H9 (cell line): ENCODE results near the gene OR2A7. TPM values are rescaled to one million over a fixed set of nuclear protein-coding genes. Genes with fewer than 3 reads are reported as not detected.
"Not testable (repeated sequence)": the region's sequence is repeated elsewhere in the genome, so short reads cannot be mapped to it uniquely, and the experiment has no call there.

Experiments
- DNase-seq: peaks from one replicate; pipeline ENCODE4 v3.0.0-alpha.2; 2017
- H2AFZ ChIP-seq: one replicate; pipeline ENCODE4 v1.6.1; 2013; ENCODE audit warnings: mild to moderate bottlenecking, low read length, control low read depth, moderate library complexity
- H2AK5ac ChIP-seq: 2 replicates; pipeline ENCODE4 v1.6.1; 2013; ENCODE audit warnings: low read length, control low read depth, mixed read lengths; ENCODE audit not compliant: insufficient read length
- H2BK120ac ChIP-seq: one replicate; pipeline ENCODE4 v1.6.1; 2013; ENCODE audit warnings: low read depth, mild to moderate bottlenecking, low read length, control low read depth, inconsistent platforms; ENCODE audit not compliant: poor library complexity, severe bottlenecking
- H2BK12ac ChIP-seq: 2 replicates; pipeline ENCODE4 v1.6.1; 2013; ENCODE audit warnings: low read length, control low read depth, mixed read lengths, low read depth; ENCODE audit not compliant: insufficient read length
- H2BK15ac ChIP-seq: 2 replicates; pipeline ENCODE4 v1.6.1; 2013; ENCODE audit warnings: low read depth, low read length, control low read depth
- H2BK20ac ChIP-seq: one replicate; pipeline ENCODE4 v1.6.1; 2013; ENCODE audit warnings: low read depth, mild to moderate bottlenecking, low read length, control low read depth, inconsistent platforms; ENCODE audit not compliant: poor library complexity, severe bottlenecking
- H2BK5ac ChIP-seq: 2 replicates; pipeline ENCODE4 v1.6.1; 2013; ENCODE audit warnings: low read length, control low read depth, mixed read lengths; ENCODE audit not compliant: insufficient read length
- H3K14ac ChIP-seq: 2 replicates; pipeline ENCODE4 v1.6.1; 2013; ENCODE audit warnings: low read length, control low read depth; ENCODE audit not compliant: insufficient read depth
- H3K18ac ChIP-seq: 2 replicates; pipeline ENCODE4 v1.6.1; 2013; ENCODE audit warnings: low read depth, mild to moderate bottlenecking, mixed read lengths, low read length, control low read depth; ENCODE audit not compliant: insufficient read length
- H3K23ac ChIP-seq: 2 replicates; pipeline ENCODE4 v1.6.1; 2013; ENCODE audit warnings: low read length, control low read depth, mixed read lengths, low read depth; ENCODE audit not compliant: insufficient read length
- H3K23me2 ChIP-seq: 2 replicates; pipeline ENCODE4 v1.6.1; 2013; ENCODE audit warnings: low read depth, mild to moderate bottlenecking, mixed read lengths, low read length, control low read depth; ENCODE audit not compliant: insufficient read length, poor library complexity, severe bottlenecking
- H3K27ac ChIP-seq: 2 replicates; pipeline ENCODE4 v1.5.1; 2013; ENCODE audit warnings: low read length, control low read depth, mixed read lengths, low read depth; ENCODE audit not compliant: insufficient read length
- H3K27me3 ChIP-seq: 2 replicates; pipeline ENCODE4 v1.6.1; 2013; ENCODE audit warnings: low read length, control low read depth, inconsistent platforms; ENCODE audit not compliant: insufficient read depth
- H3K4ac ChIP-seq: 2 replicates; pipeline ENCODE4 v1.6.1; 2013; ENCODE audit warnings: low read depth, mild to moderate bottlenecking, control low read depth, inconsistent platforms, low read length, moderate library complexity
- H3K4me1 ChIP-seq: 2 replicates; pipeline ENCODE4 v1.6.1; 2013; ENCODE audit warnings: low read length, control low read depth, inconsistent platforms; ENCODE audit not compliant: insufficient read depth
- H3K4me2 ChIP-seq: 2 replicates; pipeline ENCODE4 v1.6.1; 2013; ENCODE audit warnings: low read length, control low read depth, mixed read lengths; ENCODE audit not compliant: insufficient read length, insufficient read depth
- H3K56ac ChIP-seq: 2 replicates; pipeline ENCODE4 v1.6.1; 2013; ENCODE audit warnings: low read depth, mild to moderate bottlenecking, mixed read lengths, low read length, control low read depth; ENCODE audit not compliant: insufficient read length
- H3K79me1 ChIP-seq: 2 replicates; pipeline ENCODE4 v1.6.1; 2013; ENCODE audit warnings: low read depth, mild to moderate bottlenecking, moderate library complexity, low read length, control low read depth, inconsistent platforms; ENCODE audit not compliant: insufficient read depth, poor library complexity, severe bottlenecking
- H3K79me2 ChIP-seq: 2 replicates; pipeline ENCODE4 v1.6.1; 2013; ENCODE audit warnings: low read length, control low read depth, inconsistent platforms; ENCODE audit not compliant: insufficient read depth
- H3K9ac ChIP-seq: 2 replicates; pipeline ENCODE4 v1.6.1; 2013; ENCODE audit warnings: low read length, control low read depth, mixed read lengths; ENCODE audit not compliant: insufficient read length; ENCODE audit errors: extremely low read depth
- H3K9me3 ChIP-seq: one replicate; pipeline ENCODE4 v1.6.1; 2013; ENCODE audit warnings: low read depth, low read length, inconsistent platforms; ENCODE audit not compliant: control insufficient read depth
- H3T11ph ChIP-seq: one replicate; pipeline ENCODE4 v1.6.1; 2013; ENCODE audit warnings: mild to moderate bottlenecking, low read length, control low read depth, inconsistent platforms
- H4K20me1 ChIP-seq: one replicate; pipeline ENCODE4 v1.6.1; 2013; ENCODE audit not compliant: control insufficient read depth, insufficient read length, insufficient read depth
- H4K5ac ChIP-seq: 2 replicates; pipeline ENCODE4 v1.6.1; 2013; ENCODE audit warnings: low read depth, mild to moderate bottlenecking, mixed read lengths, low read length, control low read depth; ENCODE audit not compliant: insufficient read length
- H4K8ac ChIP-seq: replicated peaks from 2 replicates; pipeline ENCODE4 v1.6.1; 2013; ENCODE audit warnings: low read length, control low read depth, mixed read lengths, low read depth; ENCODE audit not compliant: insufficient read length
- H4K91ac ChIP-seq: 2 replicates; pipeline ENCODE4 v1.6.1; 2013; ENCODE audit warnings: low read depth, mild to moderate bottlenecking, moderate library complexity, mixed read lengths, low read length, control low read depth; ENCODE audit not compliant: insufficient read length
- H3K27ac Mint-ChIP-seq, 3 experiments: 2 replicates in 2 of 3; 3 replicates in 1 of 3; pipeline ENCODE4 v1.8.0; 2020 to 2021; ENCODE audit warnings: mixed read lengths in 3 of 3, mild to moderate bottlenecking in 1 of 3, moderate library complexity in 1 of 3
- H3K27me3 Mint-ChIP-seq: 2 replicates; pipeline ENCODE4 v1.8.0; 2021; ENCODE audit warnings: low read depth, mild to moderate bottlenecking, moderate library complexity, mixed read lengths
- H3K36me3 Mint-ChIP-seq, 3 experiments: 2 replicates in 2 of 3; 3 replicates in 1 of 3; pipeline ENCODE4 v1.8.0; 2020 to 2021; ENCODE audit warnings: low read depth in 3 of 3, mixed read lengths in 3 of 3; ENCODE audit not compliant: insufficient read depth in 1 of 3
- H3K4me1 Mint-ChIP-seq, 2 experiments: 2 replicates each; pipeline ENCODE4 v1.8.0; 2020; ENCODE audit warnings: mixed read lengths in 2 of 2
- H3K4me3 Mint-ChIP-seq, 2 experiments: 2 replicates in 1 of 2; 3 replicates in 1 of 2; pipeline ENCODE4 v1.8.0; 2020 to 2021; ENCODE audit warnings: mild to moderate bottlenecking in 2 of 2, mixed read lengths in 2 of 2, moderate library complexity in 1 of 2
- H3K9me3 Mint-ChIP-seq, 2 experiments: 2 replicates in 1 of 2; 3 replicates in 1 of 2; pipeline ENCODE4 v1.8.0; 2020; ENCODE audit warnings: mild to moderate bottlenecking in 2 of 2, mixed read lengths in 2 of 2, moderate library complexity in 1 of 2
- WGBS: extraction: QIAGEN DNeasy Blood & Tissue Kit; methylation state at CpG from one replicate; pipeline ENCODE4 v1.1.7; 2013; ENCODE audit warnings: missing lambda C conversion rate, low lambda C conversion rate, mixed read lengths; ENCODE audit not compliant: insufficient read length; ENCODE audit errors: extremely low coverage; 5-methylcytosine and 5-hydroxymethylcytosine counted together
- long read RNA-seq: library from polyadenylated mRNA; unstranded; transcript quantifications from one replicate; pipeline ENCODE4 v2.0.0, GENCODE V29; 2020
- total RNA-seq: library from RNA; stranded (reverse); gene quantifications from 2 replicates; pipeline ENCODE4 v1.2.1, GENCODE V29; 2021

The OR2A7 gene, protein sequence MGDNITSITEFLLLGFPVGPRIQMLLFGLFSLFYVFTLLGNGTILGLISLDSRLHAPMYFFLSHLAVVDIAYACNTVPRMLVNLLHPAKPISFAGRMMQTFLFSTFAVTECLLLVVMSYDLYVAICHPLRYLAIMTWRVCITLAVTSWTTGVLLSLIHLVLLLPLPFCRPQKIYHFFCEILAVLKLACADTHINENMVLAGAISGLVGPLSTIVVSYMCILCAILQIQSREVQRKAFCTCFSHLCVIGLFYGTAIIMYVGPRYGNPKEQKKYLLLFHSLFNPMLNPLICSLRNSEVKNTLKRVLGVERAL
- total RNA-seq = 1.6 and 2.5 TPM in 2 replicates
- long read RNA-seq = 0 reads

DNA sequence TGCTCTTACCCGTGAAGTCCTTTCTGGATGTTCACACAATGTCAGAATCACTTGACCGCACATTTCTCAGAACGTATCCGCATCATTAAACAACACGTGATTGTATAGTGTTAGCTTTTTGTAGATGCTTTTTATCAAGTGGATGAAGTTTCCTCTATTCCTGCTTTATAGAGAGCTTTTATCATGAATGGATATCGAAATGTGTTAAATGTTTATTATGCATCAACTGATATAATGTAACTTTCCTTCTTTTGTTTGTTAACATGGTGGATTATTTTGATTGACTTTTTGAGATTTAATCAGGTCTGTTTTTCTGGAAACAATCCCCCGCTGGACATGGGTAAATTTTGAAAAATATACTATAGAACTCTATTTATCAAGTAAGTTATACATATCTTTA, at the start of gene OR2A7:
Gene OR2A7, minus strand, starts transcription at position 101 of the 400 bp plus-strand sequence. CDS start 5,164 bp downstream, outside the sequence.
- not testable (repeated sequence) for H3K27me3 Mint-ChIP-seq, H3K9ac ChIP-seq, H3K18ac ChIP-seq, H2BK20ac ChIP-seq, H3K27ac Mint-ChIP-seq, H3K4me1 Mint-ChIP-seq, H2BK5ac ChIP-seq, H2BK12ac ChIP-seq, H3K4ac ChIP-seq, H2AK5ac ChIP-seq, H4K91ac ChIP-seq, H4K20me1 ChIP-seq, H2BK15ac ChIP-seq, H2AFZ ChIP-seq, DNase-seq, H3K14ac ChIP-seq, H3K36me3 Mint-ChIP-seq, H4K8ac ChIP-seq, H3K4me2 ChIP-seq, H4K5ac ChIP-seq, H3K9me3 ChIP-seq, H3K4me1 ChIP-seq, H3K56ac ChIP-seq, H3K79me1 ChIP-seq, H2BK120ac ChIP-seq, H3K27me3 ChIP-seq, H3K27ac ChIP-seq, H3T11ph ChIP-seq, H3K23me2 ChIP-seq, H3K79me2 ChIP-seq, H3K23ac ChIP-seq, H3K4me3 Mint-ChIP-seq, H3K9me3 Mint-ChIP-seq
- WGBS = no CpG with 5 or more reads among the region's 7 CpGs

DNA sequence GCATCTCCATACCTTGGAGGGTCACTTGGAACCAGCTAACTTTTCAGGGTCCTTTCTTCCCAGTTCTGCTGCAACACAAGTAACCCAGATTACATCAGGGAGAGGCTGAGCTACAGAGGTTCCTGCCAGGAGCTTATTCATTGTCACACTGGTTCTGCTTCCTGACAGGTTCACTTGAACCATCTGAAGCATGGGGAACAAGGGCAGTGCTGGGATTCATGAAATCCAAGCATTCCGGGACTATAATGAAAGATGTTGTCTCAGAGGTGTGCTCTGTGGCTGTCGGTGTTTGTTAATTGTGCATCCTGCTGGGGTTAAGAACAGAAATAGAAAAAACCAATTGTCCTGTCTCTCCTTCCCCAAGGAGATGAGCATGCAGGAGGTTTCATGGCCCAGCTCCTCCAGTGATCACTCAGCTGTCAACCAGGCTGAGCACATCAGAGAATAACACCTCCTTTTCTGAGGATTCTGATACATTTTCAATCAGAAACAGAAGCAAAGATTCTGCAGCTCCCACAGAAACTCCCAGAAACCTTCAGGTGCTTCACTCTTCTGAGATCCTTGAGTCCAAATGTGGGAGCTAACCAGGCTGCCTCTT, 47.4 kb upstream of the OR2A7 start, which contains the start of gene OR2A1:
Gene OR2A1, plus strand, starts transcription at position 548 of the 598 bp plus-strand sequence. CDS start 5,706 bp downstream, outside the sequence.
- H2BK15ac ChIP-seq, H3K4me3 Mint-ChIP-seq, H2BK120ac ChIP-seq, H3K56ac ChIP-seq, H3K4me1 ChIP-seq, DNase-seq, H2AK5ac ChIP-seq, H3K79me1 ChIP-seq, H3T11ph ChIP-seq, H3K27me3 ChIP-seq, H3K14ac ChIP-seq, H3K4me1 Mint-ChIP-seq, H2BK12ac ChIP-seq, H4K20me1 ChIP-seq, H3K18ac ChIP-seq, H2BK20ac ChIP-seq, H3K4ac ChIP-seq, H3K23me2 ChIP-seq, H3K9ac ChIP-seq, H3K9me3 ChIP-seq, H3K27ac ChIP-seq, H3K4me2 ChIP-seq, H2BK5ac ChIP-seq, H2AFZ ChIP-seq, H3K27me3 Mint-ChIP-seq, H3K79me2 ChIP-seq, H3K23ac ChIP-seq, H4K8ac ChIP-seq, H3K36me3 Mint-ChIP-seq, H3K27ac Mint-ChIP-seq, H4K5ac ChIP-seq, H4K91ac ChIP-seq, H3K9me3 Mint-ChIP-seq: not testable (repeated sequence)
- WGBS = no CpG with 5 or more reads among the region's 2 CpGs
